ENCODE measurements around the gene FAM117A.

The FAM117A gene

GRCh38 chr17:49707246-49707607, 56.7 kb downstream of the FAM117A start:
- DNase-seq: peak; percentile 36

- DNase-seq: no peak
These were observed 58.7 kb downstream of the FAM117A start for GRCh38 chr17:49705254-49705653.

- DNase-seq: no peak
These were observed 60.2 kb downstream of the FAM117A start for GRCh38 chr17:49703557-49704277.

- DNase-seq: no peak
These were observed 63.0 kb downstream of the FAM117A start for GRCh38 chr17:49700960-49701359.

- no peak for DNase-seq
These were observed 63.9 kb downstream of the FAM117A start for GRCh38 chr17:49699966-49700575.

GRCh38 chr17:49698005-49698404, 65.9 kb downstream of the FAM117A start:
- DNase-seq: no peak

GRCh38 chr17:49696233-49696761, 67.6 kb downstream of the FAM117A start:
- DNase-seq: peak; percentile 50

GRCh38 chr17:49695698-49696232, 68.2 kb downstream of the FAM117A start:
- no peak for DNase-seq

GRCh38 chr17:49694847-49695697, 68.9 kb downstream of the FAM117A start:
- DNase-seq: peak; percentile 82

GRCh38 chr17:49692751-49693150, 71.2 kb downstream of the FAM117A start:
- no peak for DNase-seq

GRCh38 chr17:49691677-49692191, 72.2 kb downstream of the FAM117A start:
- DNase-seq: no peak

- no peak for DNase-seq
These were observed 72.8 kb downstream of the FAM117A start for GRCh38 chr17:49691086-49691676.

GRCh38 chr17:49690256-49690655, 73.7 kb downstream of the FAM117A start:
- no peak for DNase-seq

- DNase-seq: no peak
These were observed 75.1 kb downstream of the FAM117A start for GRCh38 chr17:49688848-49689247.

- DNase-seq: no peak
These were observed 75.9 kb downstream of the FAM117A start for GRCh38 chr17:49687878-49688491.

- no peak for DNase-seq
These were observed 82.6 kb downstream of the FAM117A start for GRCh38 chr17:49681106-49681979.

- no peak for DNase-seq
These were observed 83.6 kb downstream of the FAM117A start for GRCh38 chr17:49680314-49680713.

- DNase-seq: peak; percentile 97
These were observed 85.7 kb downstream of the FAM117A start, which contains the start of gene SPOP for GRCh38 chr17:49677933-49678847. SPOP (minus strand) TSS chr17:49678097; CDS start chr17:49622810, 55,287 bp downstream.

GRCh38 chr17:49677134-49677932, 86.6 kb downstream of the FAM117A start:
- peak; percentile 95 for DNase-seq

Data from activated T-cell treated with anti-CD3 and anti-CD28 coated beads, Interleukin-2, amount 50 U/mL, for 1 hour (primary cell).